ENCODE results near the gene PCDHGA8.

PCDHGA8 gene

GRCh38 chr5:141356133-141356532 lies 36.3 kb upstream of the PCDHGA8 start:
- H3K9me3 ChIP-seq (ENCODE audit: control insufficient read depth, insufficient read depth, low read length): peaks cover 12% of the 10 kb centered on the region

DNA sequence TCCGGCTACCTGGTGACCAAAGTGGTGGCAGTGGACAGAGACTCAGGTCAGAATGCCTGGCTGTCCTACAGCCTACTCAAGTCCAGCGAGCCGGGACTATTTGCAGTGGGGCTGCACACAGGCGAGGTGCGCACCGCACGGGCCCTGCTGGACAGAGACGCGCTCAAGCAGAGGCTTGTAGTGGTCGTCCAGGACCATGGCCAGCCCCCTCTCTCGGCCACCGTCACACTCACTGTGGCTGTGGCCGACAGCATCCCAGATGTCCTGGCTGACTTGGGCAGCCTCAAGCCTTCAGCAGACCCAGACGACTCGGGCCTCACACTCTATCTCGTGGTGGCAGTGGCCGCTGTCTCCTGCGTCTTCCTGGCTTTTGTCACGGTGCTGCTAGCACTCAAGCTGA lies 35.5 kb upstream of the PCDHGA8 start:
- peaks cover 16% of the 10 kb centered on the region for H3K79me2 ChIP-seq (ENCODE audit: control insufficient read depth, low read length)
- H3K27me3 ChIP-seq (ENCODE audit: control insufficient read depth, low read length): no peaks in the 10 kb centered on the region
- H3K36me3 ChIP-seq (ENCODE audit: control insufficient read depth, low read length): peaks cover 13% of the 10 kb centered on the region
- peaks cover 12% of the 10 kb centered on the region for H3K9me3 ChIP-seq (ENCODE audit: control insufficient read depth, insufficient read depth, low read length)
- TF ChIP-seq CTCF (IDR thresholded peaks at IDR 0.05; ENCODE audit: low read depth, low read length, poor library complexity, severe bottlenecking): no peak
- TF ChIP-seq EZH2phosphoT487 (IDR thresholded peaks at IDR 0.05; ENCODE audit: borderline replicate concordance, low read length): no peak
- peaks cover 18% of the 10 kb centered on the region for H3K4me1 ChIP-seq (ENCODE audit: control insufficient read depth, low read length)
- no peak overlapping the region for H3K4me2 ChIP-seq (ENCODE audit: low read length)
- H3F3A ChIP-seq (ENCODE audit: control insufficient read depth, insufficient read depth): 0 out of 2 replicates have a peak, but pooled peaks cover 3% of the 10 kb centered on the region
- no peaks in the 10 kb centered on the region for H4K20me1 ChIP-seq (ENCODE audit: control insufficient read depth, insufficient read depth, low read depth, low read length)
- no peak overlapping the region for H3K4me3 ChIP-seq (ENCODE audit: low read length)
- H3K27ac ChIP-seq (ENCODE audit: low read depth, low read length): no peak overlapping the region
- H3K9me2 ChIP-seq (replicated peaks; ENCODE audit: control insufficient read depth, low read length): no peaks in the 10 kb centered on the region

More at GRCh38 chr5:141356133-141356532, 36.3 kb upstream of the PCDHGA8 start:
- Histone ChIP-seq H4K20me1 (ENCODE audit: control insufficient read depth, insufficient read depth, low read depth, low read length) (no peaks in the 10 kb centered on the region), H3F3A (ENCODE audit: control insufficient read depth, insufficient read depth) (0 out of 2 replicates have a peak, but pooled peaks cover 3% of the 10 kb centered on the region), H3K4me1 (ENCODE audit: control insufficient read depth, low read length) (peaks cover 17% of the 10 kb centered on the region), H3K9me2 (replicated peaks; ENCODE audit: control insufficient read depth, low read length) (no peaks in the 10 kb centered on the region), H3K27me3 (ENCODE audit: control insufficient read depth, low read length) (no peaks in the 10 kb centered on the region), H3K27ac (ENCODE audit: low read depth, low read length) (no peak overlapping the region), H3K79me2 (ENCODE audit: control insufficient read depth, low read length) (peaks cover 11% of the 10 kb centered on the region), H3K4me3 (ENCODE audit: low read length) (no peak overlapping the region), H3K4me2 (ENCODE audit: low read length) (no peak overlapping the region), H3K36me3 (ENCODE audit: control insufficient read depth, low read length) (peaks cover 7% of the 10 kb centered on the region)
- TF ChIP-seq CTCF (IDR thresholded peaks at IDR 0.05; ENCODE audit: low read depth, low read length, poor library complexity, severe bottlenecking) (no peak), EZH2phosphoT487 (IDR thresholded peaks at IDR 0.05; ENCODE audit: borderline replicate concordance, low read length) (no peak)

DNA sequence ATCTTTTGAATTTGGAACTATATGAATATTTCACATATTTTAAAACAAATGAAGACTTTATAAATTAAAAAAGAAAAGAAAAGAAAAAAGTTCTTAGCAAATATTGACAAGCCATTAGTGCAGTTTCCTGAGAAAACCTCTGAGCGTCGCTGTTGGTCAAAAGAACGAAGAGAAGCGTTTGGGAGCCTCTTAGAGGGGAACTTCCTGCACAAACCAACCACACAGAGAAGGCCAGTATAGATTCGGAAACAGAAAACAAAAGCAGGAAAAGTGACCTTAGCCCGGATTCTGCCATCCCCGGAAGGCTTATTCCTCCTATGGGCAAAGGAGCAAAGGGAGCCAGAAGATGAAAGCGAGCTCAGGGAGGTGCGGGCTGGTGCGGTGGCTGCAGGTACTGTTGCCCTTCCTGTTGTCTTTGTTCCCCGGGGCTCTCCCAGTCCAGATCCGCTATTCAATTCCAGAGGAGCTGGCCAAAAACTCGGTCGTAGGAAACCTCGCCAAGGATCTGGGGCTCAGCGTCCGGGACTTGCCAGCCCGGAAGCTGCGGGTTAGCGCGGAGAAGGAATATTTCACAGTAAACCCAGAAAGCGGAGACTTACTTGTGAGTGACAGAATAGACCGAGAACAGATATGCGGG lies 32.5 kb upstream of the PCDHGA8 start, which contains the start of gene PCDHGB2:
Gene PCDHGB2 (plus strand): TSS at position 205 of the 637 bp plus-strand sequence. CDS start 142 bp downstream, at position 347.
- Histone ChIP-seq H3F3A (ENCODE audit: control insufficient read depth, insufficient read depth) (peaks cover 5% of the 10 kb centered on the region; the same call in 1 of the 2 replicates), H3K27ac (ENCODE audit: low read depth, low read length) (peak within 1 kb of the TSS; percentile 26), H3K9me2 (replicated peaks; ENCODE audit: control insufficient read depth, low read length) (no peaks in the 10 kb centered on the region), H3K4me2 (ENCODE audit: low read length) (peak within 1 kb of the TSS; percentile 81), H3K4me3 (ENCODE audit: low read length) (peak within 1 kb of the TSS; percentile 75), H3K4me1 (ENCODE audit: control insufficient read depth, low read length) (peaks cover 26% of the 10 kb centered on the region), H3K27me3 (ENCODE audit: control insufficient read depth, low read length) (no peaks in the 10 kb centered on the region), H3K9me3 (ENCODE audit: control insufficient read depth, insufficient read depth, low read length) (peaks cover 31% of the 10 kb centered on the region), H3K36me3 (ENCODE audit: control insufficient read depth, low read length) (peaks cover 38% of the 10 kb centered on the region), H4K20me1 (ENCODE audit: control insufficient read depth, insufficient read depth, low read depth, low read length) (no peaks in the 10 kb centered on the region), H3K79me2 (ENCODE audit: control insufficient read depth, low read length) (peaks cover 35% of the 10 kb centered on the region)
- TF ChIP-seq EZH2phosphoT487 (IDR thresholded peaks at IDR 0.05; ENCODE audit: borderline replicate concordance, low read length) (no peak), CTCF (IDR thresholded peaks at IDR 0.05; ENCODE audit: low read depth, low read length, poor library complexity, severe bottlenecking) (peak; percentile 63)

Measured in DOHH2 (cell line).